Muscle layer of duodenum (tissue), 2 donors: Measurements from ENCODE around the gene DSCAM.
"Not testable (repeated sequence)": the region's sequence is repeated elsewhere in the genome, so short reads cannot be mapped to it uniquely, and the experiment has no call there.

Experiments
- H3K27ac ChIP-seq: one replicate; pipeline ENCODE4 v1.7.0; 2013; ENCODE audit warnings: mild to moderate bottlenecking, low read length
- H3K27me3 ChIP-seq: one replicate; pipeline ENCODE4 v1.7.0; 2013; ENCODE audit warnings: low read depth, mild to moderate bottlenecking, control low read depth, low read length
- H3K36me3 ChIP-seq, 2 donors: one replicate each; pipeline ENCODE4 v1.7.0; 2013; ENCODE audit warnings: low read length in 2 of 2, control low read depth in 1 of 2, mild to moderate bottlenecking in 1 of 2; ENCODE audit not compliant: insufficient read depth in 2 of 2, control insufficient read depth in 1 of 2
- H3K4me1 ChIP-seq, 2 donors: one replicate each; pipeline ENCODE4 v1.7.0; 2013; ENCODE audit warnings: low read length in 2 of 2, mild to moderate bottlenecking in 2 of 2, control low read depth in 1 of 2, moderate library complexity in 1 of 2; ENCODE audit not compliant: insufficient read depth in 2 of 2, control insufficient read depth in 1 of 2
- H3K4me3 ChIP-seq, 2 donors: one replicate each; pipeline ENCODE4 v1.7.0; 2013; ENCODE audit warnings: low read length in 2 of 2, low read depth in 1 of 2, mild to moderate bottlenecking in 1 of 2
- H3K9me3 ChIP-seq, 2 donors: one replicate each; pipeline ENCODE4 v1.7.0; 2013; ENCODE audit warnings: low read length in 2 of 2, control low read depth in 1 of 2, mild to moderate bottlenecking in 1 of 2; ENCODE audit not compliant: control insufficient read depth in 1 of 2
- donor health status: healthy.

The DSCAM gene

GRCh38 chr21:40186045-40186444 is 660.9 kb downstream of the DSCAM start:
- Histone ChIP-seq H3K27me3 (no peaks in the 10 kb centered on the region), H3K36me3 (no peaks in the 10 kb centered on the region), H3K27ac (no peak overlapping the region), H3K4me1 (peaks cover 0 to 9% of the 10 kb centered on the region in 2 donors), H3K9me3 (no peaks in the 10 kb centered on the region), H3K4me3 (no peak overlapping the region)

- Histone ChIP-seq H3K4me3 (no peak overlapping the region), H3K9me3 (no peaks in the 10 kb centered on the region), H3K27ac (no peak overlapping the region), H3K36me3 (no peaks in the 10 kb centered on the region), H3K27me3 (no peaks in the 10 kb centered on the region), H3K4me1 (peaks cover 0 to 9% of the 10 kb centered on the region in 2 donors)
Observed at GRCh38 chr21:40185208-40185607, 661.8 kb downstream of the DSCAM start.

- not testable (repeated sequence) for H3K27me3 ChIP-seq, H3K4me3 ChIP-seq, H3K36me3 ChIP-seq, H3K9me3 ChIP-seq, H3K27ac ChIP-seq, H3K4me1 ChIP-seq
Observed at GRCh38 chr21:40182491-40182890, 664.5 kb downstream of the DSCAM start.

DNA sequence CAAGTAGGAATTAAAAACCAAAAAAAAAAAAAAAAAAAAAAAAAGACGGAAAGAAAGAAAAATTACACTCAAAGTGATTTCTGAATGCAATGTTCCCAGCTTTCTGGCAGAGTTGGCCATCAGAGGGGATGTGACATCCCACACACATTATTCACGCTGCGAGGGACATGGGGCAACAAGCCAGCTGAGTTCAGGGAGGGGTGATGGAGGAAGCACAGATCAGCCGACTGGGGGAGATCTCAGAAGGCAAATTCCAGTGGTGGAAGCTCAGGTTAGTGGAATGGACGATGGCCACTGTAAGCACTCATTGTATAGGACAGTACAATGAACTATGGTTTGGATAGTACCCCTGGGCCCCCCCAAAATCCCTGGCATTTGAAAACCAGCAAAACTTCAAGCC is 667.8 kb downstream of the DSCAM start:
- H3K27ac ChIP-seq = no peak overlapping the region
- H3K27me3 ChIP-seq = no peaks in the 10 kb centered on the region
- no peaks in the 10 kb centered on the region for H3K36me3 ChIP-seq
- H3K4me1 ChIP-seq = no peaks in the 10 kb centered on the region
- no peak overlapping the region for H3K4me3 ChIP-seq
- no peaks in the 10 kb centered on the region for H3K9me3 ChIP-seq

DNA sequence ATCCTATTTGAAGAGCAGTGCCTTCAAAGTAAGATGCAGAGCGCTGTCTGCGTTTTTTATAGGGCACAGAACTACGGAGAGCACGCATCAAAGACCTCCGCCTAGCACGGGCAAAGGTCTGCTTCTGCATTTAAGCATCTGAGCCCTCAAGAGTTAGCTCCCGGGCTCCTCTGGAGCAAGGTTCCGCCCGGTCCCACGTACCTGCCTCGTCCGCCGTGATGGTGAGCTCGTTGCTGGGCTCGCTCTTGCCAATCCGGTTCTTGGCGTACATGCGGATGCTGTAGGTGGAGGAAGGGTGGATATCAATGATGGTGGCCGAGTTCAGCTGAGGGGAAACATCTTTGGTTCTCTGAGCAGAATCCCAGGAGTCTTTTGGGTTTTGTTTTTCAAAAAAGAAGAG is 668.2 kb downstream of the DSCAM start:
- Histone ChIP-seq H3K9me3 (no peaks in the 10 kb centered on the region), H3K4me3 (no peak overlapping the region), H3K36me3 (no peaks in the 10 kb centered on the region), H3K4me1 (no peaks in the 10 kb centered on the region), H3K27ac (no peak overlapping the region), H3K27me3 (no peaks in the 10 kb centered on the region)

DNA sequence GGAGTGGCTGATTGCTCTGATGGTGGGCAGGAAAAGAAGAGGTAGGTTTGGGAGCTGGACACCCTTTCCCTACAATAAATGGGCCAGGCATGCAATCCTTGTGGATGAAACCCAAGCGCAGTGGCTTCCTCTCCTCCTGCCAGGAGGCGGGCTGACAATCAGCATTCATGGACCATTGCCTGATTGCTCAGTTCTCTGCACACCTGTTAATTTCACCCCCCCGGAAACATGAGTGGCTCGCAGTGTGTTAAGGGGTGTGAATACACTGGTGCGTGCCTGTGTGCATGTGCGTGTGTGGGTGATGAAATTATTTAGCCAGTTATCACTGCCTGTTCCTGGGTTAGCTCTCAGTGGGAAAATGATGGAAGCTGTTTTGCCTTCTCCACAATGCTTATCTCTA is 669.0 kb downstream of the DSCAM start:
- Histone ChIP-seq H3K9me3 (no peaks in the 10 kb centered on the region), H3K36me3 (no peaks in the 10 kb centered on the region), H3K4me1 (no peaks in the 10 kb centered on the region), H3K4me3 (no peak overlapping the region), H3K27me3 (no peaks in the 10 kb centered on the region), H3K27ac (no peak overlapping the region)

GRCh38 chr21:40176724-40177123 is 670.2 kb downstream of the DSCAM start:
- Histone ChIP-seq H3K4me3 (no peak overlapping the region), H3K36me3 (no peaks in the 10 kb centered on the region), H3K27ac (no peak overlapping the region), H3K27me3 (no peaks in the 10 kb centered on the region), H3K4me1 (no peaks in the 10 kb centered on the region), H3K9me3 (no peaks in the 10 kb centered on the region)

DNA sequence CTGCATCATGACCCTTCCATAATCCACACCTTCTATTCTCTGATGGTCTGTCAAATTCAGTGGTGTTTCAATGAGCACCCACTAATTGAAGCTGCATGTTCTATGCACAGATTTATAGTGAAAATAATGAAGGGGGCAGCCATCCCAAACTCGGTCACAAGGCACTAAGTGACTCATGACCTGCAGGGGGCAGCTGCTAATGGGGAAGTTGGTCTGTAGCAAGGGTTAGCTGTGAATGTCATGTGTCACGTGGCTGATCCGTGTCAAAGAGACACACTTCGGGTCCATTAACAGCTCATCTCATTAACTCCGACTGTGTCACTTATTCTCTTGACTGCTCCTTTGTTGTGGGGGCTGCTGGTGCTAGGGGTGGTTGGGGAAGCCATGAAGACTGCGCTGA is 673.1 kb downstream of the DSCAM start:
- Histone ChIP-seq H3K4me1 (no peaks in the 10 kb centered on the region), H3K27me3 (no peaks in the 10 kb centered on the region), H3K4me3 (no peak overlapping the region), H3K9me3 (no peaks in the 10 kb centered on the region), H3K36me3 (no peaks in the 10 kb centered on the region), H3K27ac (no peak overlapping the region)

DNA sequence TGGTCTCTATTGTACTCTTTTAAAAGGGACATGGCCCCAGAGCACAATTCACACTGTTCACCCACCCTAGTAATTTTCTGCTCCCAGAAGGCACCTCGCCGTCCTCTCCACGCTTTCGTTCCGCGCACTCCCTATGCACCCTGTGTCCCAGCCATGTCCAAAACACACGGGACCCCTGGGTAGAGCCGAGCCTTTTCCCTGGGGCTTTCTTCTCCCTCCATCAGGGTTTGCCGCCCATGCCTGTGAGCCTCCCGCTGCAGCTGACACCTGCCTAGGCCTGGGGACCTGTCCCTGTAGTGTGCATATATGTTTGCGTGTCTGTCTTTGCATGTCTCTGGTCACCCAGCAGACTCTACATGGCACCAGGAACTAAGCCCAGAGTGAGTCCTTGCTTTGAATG is 677.0 kb downstream of the DSCAM start:
- no peaks in the 10 kb centered on the region for H3K9me3 ChIP-seq
- H3K36me3 ChIP-seq = no peaks in the 10 kb centered on the region
- no peak overlapping the region for H3K4me3 ChIP-seq

GRCh38 chr21:40166291-40166843 is 680.6 kb downstream of the DSCAM start:
- H3K36me3 ChIP-seq = no peaks in the 10 kb centered on the region
- no peaks in the 10 kb centered on the region for H3K4me1 ChIP-seq
- no peaks in the 10 kb centered on the region for H3K9me3 ChIP-seq
- no peak overlapping the region for H3K4me3 ChIP-seq
- H3K27ac ChIP-seq = no peak overlapping the region
- H3K27me3 ChIP-seq = no peaks in the 10 kb centered on the region

More for the DNA sequence above, 677.0 kb downstream of the DSCAM start:
- H3K27me3 ChIP-seq = no peaks in the 10 kb centered on the region
- H3K4me1 ChIP-seq = no peaks in the 10 kb centered on the region
- H3K27ac ChIP-seq = no peak overlapping the region

- no peaks in the 10 kb centered on the region for H3K9me3 ChIP-seq
- no peaks in the 10 kb centered on the region for H3K36me3 ChIP-seq
- no peak overlapping the region for H3K27ac ChIP-seq
- no peak overlapping the region for H3K4me3 ChIP-seq
- H3K27me3 ChIP-seq = no peaks in the 10 kb centered on the region
- H3K4me1 ChIP-seq = no peaks in the 10 kb centered on the region
Observed at GRCh38 chr21:40165773-40166070, 681.2 kb downstream of the DSCAM start.

DNA sequence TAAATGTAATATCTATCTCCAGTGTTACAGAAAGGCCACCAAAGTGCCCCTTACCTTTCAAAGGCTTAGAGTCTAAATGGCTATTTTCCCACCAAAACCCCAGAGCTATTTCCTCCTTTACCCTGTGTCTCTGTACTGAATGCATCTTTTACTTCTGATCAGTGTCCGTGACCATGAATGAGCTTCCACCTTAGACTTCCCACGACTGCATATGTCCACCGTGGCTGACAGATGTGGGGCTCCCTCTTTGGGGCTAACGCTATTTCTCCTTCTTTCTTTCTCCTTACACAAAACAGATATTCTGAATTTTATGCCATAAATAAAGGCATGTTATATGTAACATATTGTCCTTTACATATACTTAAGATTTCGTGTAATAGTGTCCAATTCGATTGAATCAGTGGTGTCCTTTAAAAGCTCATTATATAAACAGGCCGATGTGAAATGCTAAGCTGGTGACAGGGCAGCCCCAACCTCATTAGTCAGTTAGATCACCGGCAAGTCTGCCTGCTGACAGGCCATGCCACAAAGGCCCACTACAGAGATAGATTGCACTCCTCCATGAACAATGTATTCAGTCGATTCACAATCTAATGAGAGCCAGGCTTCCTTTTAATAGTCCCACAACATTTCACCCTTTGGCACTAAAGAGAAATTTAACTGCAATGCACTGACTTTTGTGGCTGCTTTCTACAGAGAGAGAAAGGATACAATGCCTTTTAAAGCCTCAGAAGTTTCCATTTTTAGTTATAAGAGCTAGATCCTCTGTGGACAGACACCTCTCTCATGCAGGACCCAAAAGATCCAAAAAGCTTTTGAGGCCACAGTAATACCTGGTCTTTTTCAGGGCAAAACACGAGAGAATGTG is 681.8 kb downstream of the DSCAM start:
- Histone ChIP-seq H3K9me3 (no peaks in the 10 kb centered on the region), H3K27me3 (no peaks in the 10 kb centered on the region), H3K36me3 (no peaks in the 10 kb centered on the region), H3K27ac (no peak overlapping the region), H3K4me1 (no peaks in the 10 kb centered on the region), H3K4me3 (no peak overlapping the region)
